Measurements from ENCODE around the gene AP1S3. TPM values are rescaled to one million over a fixed set of nuclear protein-coding genes. Genes with fewer than 3 reads are reported as not detected.
"Not testable (repeated sequence)": the region's sequence is repeated elsewhere in the genome, so short reads cannot be mapped to it uniquely, and the experiment has no call there.

Gene AP1S3
- total RNA-seq, 1 donor from 2014 or later: 4.1 TPM

DNA sequence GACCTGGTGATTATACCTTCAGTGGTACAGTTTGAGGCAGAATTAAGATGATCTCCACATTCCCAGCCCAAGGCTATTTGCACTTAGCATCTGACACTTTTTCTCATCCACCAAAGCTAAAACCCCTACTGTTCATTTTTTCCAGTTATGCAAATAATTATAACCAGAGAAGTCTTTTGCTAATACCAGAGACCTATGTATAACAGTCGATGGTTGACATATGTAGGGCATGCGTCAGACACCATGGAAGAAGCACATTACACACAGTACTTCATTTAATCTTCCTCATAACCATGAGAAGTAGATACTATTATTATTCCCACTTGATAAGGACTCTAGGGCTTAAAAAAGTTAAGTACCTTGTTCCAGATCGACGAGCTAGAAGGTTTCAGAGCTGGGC lies 36.5 kb downstream of the AP1S3 start:
- Mint-ChIP-seq H3K36me3 (ENCODE audit: low read depth) (no peaks in the 10 kb centered on the region), H3K27me3 (ENCODE audit: low read depth) (no peaks in the 10 kb centered on the region), H3K9me3 (no peaks in the 10 kb centered on the region), H3K4me1 (no peaks in the 10 kb centered on the region), H3K27ac (ENCODE audit: unreplicated experiment) (no peak overlapping the region), H3K4me3 (no peak overlapping the region)
- no peak for DNase-seq (ENCODE audit: low read depth, low spot score)
- TF ChIP-seq, protein P1, sequence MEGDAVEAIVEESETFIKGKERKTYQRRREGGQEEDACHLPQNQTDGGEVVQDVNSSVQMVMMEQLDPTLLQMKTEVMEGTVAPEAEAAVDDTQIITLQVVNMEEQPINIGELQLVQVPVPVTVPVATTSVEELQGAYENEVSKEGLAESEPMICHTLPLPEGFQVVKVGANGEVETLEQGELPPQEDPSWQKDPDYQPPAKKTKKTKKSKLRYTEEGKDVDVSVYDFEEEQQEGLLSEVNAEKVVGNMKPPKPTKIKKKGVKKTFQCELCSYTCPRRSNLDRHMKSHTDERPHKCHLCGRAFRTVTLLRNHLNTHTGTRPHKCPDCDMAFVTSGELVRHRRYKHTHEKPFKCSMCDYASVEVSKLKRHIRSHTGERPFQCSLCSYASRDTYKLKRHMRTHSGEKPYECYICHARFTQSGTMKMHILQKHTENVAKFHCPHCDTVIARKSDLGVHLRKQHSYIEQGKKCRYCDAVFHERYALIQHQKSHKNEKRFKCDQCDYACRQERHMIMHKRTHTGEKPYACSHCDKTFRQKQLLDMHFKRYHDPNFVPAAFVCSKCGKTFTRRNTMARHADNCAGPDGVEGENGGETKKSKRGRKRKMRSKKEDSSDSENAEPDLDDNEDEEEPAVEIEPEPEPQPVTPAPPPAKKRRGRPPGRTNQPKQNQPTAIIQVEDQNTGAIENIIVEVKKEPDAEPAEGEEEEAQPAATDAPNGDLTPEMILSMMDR (conservative IDR thresholded peaks at IDR 0.05): no peak

DNA sequence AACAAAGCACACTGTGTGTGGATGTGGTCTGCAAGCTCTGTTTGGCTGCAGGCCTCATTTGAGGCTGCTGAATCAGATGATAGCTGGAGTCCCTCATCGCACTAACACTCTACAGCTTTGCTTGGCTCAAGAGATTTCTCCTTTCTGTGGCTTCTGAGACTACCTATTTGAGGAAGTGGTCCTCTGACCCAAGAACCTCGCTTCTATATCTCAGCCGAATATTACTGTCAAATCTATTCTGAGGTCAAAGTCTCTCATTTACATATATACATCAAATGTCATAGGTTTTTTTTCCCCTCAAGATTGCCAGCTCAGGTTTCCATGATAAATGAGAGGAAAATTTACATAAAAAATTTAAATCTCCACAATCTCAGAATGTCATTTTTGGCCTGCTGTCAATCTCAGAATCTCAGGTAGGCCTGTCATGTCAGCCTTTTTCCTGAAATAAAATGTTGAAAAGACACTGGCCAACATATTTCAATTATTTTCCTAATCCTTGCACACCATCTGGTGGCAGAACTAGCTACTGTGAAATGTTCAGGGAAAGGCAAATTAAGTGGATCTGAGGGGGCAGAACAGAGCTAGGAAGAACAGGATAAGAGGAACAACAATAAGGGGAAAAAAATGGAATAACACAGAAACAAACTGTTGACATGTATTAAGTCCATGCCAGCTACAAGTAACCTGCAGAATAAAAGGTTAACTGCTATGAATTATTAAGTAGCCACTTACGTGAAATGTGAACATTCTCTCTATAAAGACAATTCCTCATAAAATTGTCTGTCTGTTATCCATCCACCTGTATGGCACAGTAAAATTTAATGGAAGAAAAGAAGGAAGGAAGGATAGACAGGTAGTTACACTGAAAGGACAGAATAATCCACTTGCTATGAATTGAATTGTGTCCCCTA lies 39.3 kb downstream of the AP1S3 start:
- Mint-ChIP-seq H3K4me3 (no peak overlapping the region), H3K9me3 (peaks cover 2% of the 10 kb centered on the region)
- no peak for DNase-seq (ENCODE audit: low read depth, low spot score)

DNA sequence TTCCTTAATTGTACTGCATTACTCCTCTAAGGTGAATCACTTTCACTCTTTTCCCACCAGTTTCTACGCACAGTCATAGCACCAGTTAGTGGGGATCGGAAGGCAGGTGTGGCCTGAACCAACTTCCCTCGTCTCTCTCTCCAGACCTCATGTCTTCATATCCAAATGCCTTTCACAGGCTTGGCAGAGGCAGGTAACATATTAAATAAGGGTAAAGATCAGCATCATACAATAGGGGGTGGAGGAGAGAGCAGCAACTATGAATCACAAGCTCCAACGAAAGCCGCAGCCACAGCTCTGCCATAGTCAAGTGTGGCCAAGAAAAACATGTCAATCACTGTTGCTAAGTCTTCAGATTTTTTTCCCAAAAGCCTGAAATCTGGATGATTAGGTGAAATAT lies 40.3 kb downstream of the AP1S3 start:
- TF ChIP-seq, protein P1 (conservative IDR thresholded peaks at IDR 0.05): no peak
- H3K36me3 Mint-ChIP-seq (ENCODE audit: low read depth): no peaks in the 10 kb centered on the region
- no peak overlapping the region for H3K4me3 Mint-ChIP-seq
- H3K9me3 Mint-ChIP-seq: peaks cover 2% of the 10 kb centered on the region
- H3K4me1 Mint-ChIP-seq: no peaks in the 10 kb centered on the region
- DNase-seq (ENCODE audit: low read depth, low spot score): no peak
- no peak overlapping the region for H3K27ac Mint-ChIP-seq (ENCODE audit: unreplicated experiment)
- no peaks in the 10 kb centered on the region for H3K27me3 Mint-ChIP-seq (ENCODE audit: low read depth)

More for the DNA sequence above, 39.3 kb downstream of the AP1S3 start:
- TF ChIP-seq, protein P1 (conservative IDR thresholded peaks at IDR 0.05): peak; percentile 76
- no peaks in the 10 kb centered on the region for H3K4me1 Mint-ChIP-seq
- no peaks in the 10 kb centered on the region for H3K27me3 Mint-ChIP-seq (ENCODE audit: low read depth)
- H3K27ac Mint-ChIP-seq (ENCODE audit: unreplicated experiment): no peak overlapping the region
- no peaks in the 10 kb centered on the region for H3K36me3 Mint-ChIP-seq (ENCODE audit: low read depth)

DNA sequence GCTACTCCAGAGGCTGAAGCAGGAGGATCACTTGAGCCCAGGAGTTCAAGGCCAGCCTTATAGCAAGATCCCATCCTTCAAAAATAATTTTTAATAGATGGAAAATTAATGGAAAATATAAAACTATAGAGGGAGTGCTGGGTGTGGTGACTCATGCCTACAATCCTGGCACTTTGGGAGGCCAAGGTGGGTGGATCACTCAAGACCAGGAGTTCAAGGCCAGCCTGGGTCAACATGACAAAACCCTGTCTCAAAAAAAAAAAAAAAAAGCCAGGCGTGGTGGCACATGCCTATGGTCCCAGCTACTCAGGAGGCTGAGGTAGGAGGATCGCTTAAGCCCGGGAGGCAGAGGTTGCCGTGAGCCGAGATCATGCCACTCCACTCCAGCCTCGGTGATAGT lies 48.0 kb downstream of the AP1S3 start:
- Mint-ChIP-seq H3K27ac (ENCODE audit: unreplicated experiment) (no peak overlapping the region), H3K27me3 (ENCODE audit: low read depth) (no peaks in the 10 kb centered on the region), H3K4me1 (no peaks in the 10 kb centered on the region), H3K36me3 (ENCODE audit: low read depth) (peaks cover 12% of the 10 kb centered on the region), H3K4me3 (no peak overlapping the region), H3K9me3 (peaks cover 12% of the 10 kb centered on the region)
- no peak for DNase-seq (ENCODE audit: low read depth, low spot score)
- TF ChIP-seq, protein P1 (conservative IDR thresholded peaks at IDR 0.05): no peak

DNA sequence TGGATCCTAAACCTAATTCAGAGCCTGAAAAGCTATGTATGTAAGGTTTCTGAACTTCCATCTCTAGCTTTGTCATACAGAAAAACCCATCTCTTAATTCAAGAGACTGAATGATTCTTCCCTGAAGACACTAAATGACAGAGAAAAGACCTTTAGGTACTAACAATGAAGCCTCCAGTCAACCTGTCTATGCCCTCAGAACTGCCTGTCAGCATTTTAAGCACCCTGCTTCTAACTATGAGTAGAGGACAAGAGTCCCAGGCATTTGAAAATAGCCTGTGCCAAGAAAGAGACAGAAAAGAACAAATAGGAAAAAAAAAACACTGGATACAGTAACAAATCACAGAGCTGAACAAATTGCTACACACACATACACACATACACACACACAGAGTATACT lies 48.6 kb downstream of the AP1S3 start:
- TF ChIP-seq, protein P1 (conservative IDR thresholded peaks at IDR 0.05): no peak
- no peak overlapping the region for H3K27ac Mint-ChIP-seq (ENCODE audit: unreplicated experiment)
- H3K4me1 Mint-ChIP-seq: no peaks in the 10 kb centered on the region
- no peak overlapping the region for H3K4me3 Mint-ChIP-seq
- peaks cover 12% of the 10 kb centered on the region for H3K9me3 Mint-ChIP-seq
- peaks cover 12% of the 10 kb centered on the region for H3K36me3 Mint-ChIP-seq (ENCODE audit: low read depth)
- no peaks in the 10 kb centered on the region for H3K27me3 Mint-ChIP-seq (ENCODE audit: low read depth)
- DNase-seq (ENCODE audit: low read depth, low spot score): no peak

DNA sequence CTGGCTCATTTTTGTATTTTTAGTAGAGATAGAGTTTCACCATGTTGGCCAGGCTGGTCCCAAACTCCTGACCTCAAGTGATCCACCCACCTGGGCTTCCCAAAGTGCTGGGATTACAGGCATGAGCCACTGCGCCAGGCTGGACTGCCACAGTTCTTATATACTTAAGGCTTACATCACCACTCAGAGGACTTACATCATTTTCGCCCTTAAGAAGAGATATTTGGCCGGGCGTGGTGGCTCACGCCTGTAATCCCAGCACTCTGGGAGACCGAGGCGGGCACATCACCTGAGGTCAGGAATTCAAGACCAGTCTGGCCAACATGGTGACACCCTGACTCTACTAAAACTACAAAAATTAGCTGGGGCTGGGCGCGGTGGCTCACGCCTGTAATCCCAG lies 49.3 kb downstream of the AP1S3 start:
- H3K4me3 Mint-ChIP-seq; DNase-seq (ENCODE audit: low read depth, low spot score); H3K27me3 Mint-ChIP-seq (ENCODE audit: low read depth); H3K27ac Mint-ChIP-seq (ENCODE audit: unreplicated experiment); H3K9me3 Mint-ChIP-seq; H3K4me1 Mint-ChIP-seq: not testable (repeated sequence)
- peaks cover 12% of the 10 kb centered on the region for H3K36me3 Mint-ChIP-seq (ENCODE audit: low read depth)

Data from neural crest cell (in vitro differentiated cells).